Measurements from ENCODE around the gene AUH.
A peak's percentile ranks its signal among the peaks of the same experiment; 100 is the strongest.

Gene AUH

DNA sequence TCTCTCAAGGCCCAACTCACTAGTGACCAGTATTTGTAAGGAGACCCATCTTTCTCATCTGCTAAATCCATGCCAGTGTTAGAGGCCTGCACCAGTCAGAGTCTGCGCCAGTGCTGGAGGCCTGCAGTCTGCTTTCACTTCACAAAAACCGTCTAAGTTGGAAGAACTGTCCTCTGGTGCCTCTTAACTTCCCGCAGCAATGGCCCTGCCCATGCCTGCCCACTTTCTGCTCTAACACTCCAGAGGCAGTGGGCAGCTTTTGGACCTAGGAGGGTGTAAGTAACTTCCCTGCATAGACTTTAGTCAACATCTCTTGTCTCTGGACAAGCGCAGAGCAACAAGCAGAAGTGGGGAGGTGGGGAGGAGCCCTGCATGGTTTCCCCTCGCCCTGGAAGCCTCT is 152.9 kb downstream of the AUH start:
- Histone ChIP-seq H3K27ac (no peak overlapping the region), H3K4me1 (ENCODE audit: low read depth, poor library complexity, severe bottlenecking) (peaks cover 36% of the 10 kb centered on the region)
- TF ChIP-seq, protein P1, sequence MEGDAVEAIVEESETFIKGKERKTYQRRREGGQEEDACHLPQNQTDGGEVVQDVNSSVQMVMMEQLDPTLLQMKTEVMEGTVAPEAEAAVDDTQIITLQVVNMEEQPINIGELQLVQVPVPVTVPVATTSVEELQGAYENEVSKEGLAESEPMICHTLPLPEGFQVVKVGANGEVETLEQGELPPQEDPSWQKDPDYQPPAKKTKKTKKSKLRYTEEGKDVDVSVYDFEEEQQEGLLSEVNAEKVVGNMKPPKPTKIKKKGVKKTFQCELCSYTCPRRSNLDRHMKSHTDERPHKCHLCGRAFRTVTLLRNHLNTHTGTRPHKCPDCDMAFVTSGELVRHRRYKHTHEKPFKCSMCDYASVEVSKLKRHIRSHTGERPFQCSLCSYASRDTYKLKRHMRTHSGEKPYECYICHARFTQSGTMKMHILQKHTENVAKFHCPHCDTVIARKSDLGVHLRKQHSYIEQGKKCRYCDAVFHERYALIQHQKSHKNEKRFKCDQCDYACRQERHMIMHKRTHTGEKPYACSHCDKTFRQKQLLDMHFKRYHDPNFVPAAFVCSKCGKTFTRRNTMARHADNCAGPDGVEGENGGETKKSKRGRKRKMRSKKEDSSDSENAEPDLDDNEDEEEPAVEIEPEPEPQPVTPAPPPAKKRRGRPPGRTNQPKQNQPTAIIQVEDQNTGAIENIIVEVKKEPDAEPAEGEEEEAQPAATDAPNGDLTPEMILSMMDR (conservative IDR thresholded peaks at IDR 0.05; ENCODE audit: low read depth, low read length): no peak

DNA sequence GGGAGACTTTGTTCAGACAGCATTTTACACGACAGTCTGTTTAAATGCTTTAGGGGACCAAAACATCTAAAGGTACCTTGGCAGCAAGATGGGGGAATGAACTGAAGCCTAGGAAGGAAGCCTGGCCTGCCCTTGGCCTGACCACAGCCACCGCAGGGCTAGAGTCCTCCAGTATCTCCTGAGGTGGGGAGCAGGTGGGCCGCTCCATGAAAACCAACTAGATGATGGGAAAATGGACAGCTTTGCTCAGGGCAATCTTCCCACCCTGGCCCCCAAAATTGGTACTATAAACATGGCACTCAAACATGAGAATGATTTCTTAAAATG is 153.3 kb downstream of the AUH start:
- no peak overlapping the region for H3K4me3 ChIP-seq (IDR thresholded peaks at IDR 0.05; ENCODE audit: insufficient read depth, low read depth, low read length)
- peaks cover 36% of the 10 kb centered on the region for H3K4me1 ChIP-seq (ENCODE audit: low read depth, poor library complexity, severe bottlenecking)
- H3K9ac ChIP-seq: no peak overlapping the region
- peaks cover 5% of the 10 kb centered on the region; the same call in 1 of the 2 replicates for H3K27me3 ChIP-seq (ENCODE audit: insufficient read depth, low read depth)
- no peaks in the 10 kb centered on the region for H4K20me1 ChIP-seq (ENCODE audit: insufficient read depth)
- no peaks in the 10 kb centered on the region for H3K36me3 ChIP-seq (ENCODE audit: insufficient read depth)
- H3K4me2 ChIP-seq: peak overlapping the region; percentile 74
- no peak overlapping the region for H2AFZ ChIP-seq (ENCODE audit: low read depth)
- TF ChIP-seq, protein P1 (conservative IDR thresholded peaks at IDR 0.05; ENCODE audit: low read depth, low read length): no peak
- H3K27ac ChIP-seq: no peak overlapping the region
- H3K79me2 ChIP-seq (ENCODE audit: insufficient read depth, low read depth): no peaks in the 10 kb centered on the region

More for the DNA sequence above, 152.9 kb downstream of the AUH start:
- H3K36me3 ChIP-seq (ENCODE audit: insufficient read depth): no peaks in the 10 kb centered on the region
- no peak overlapping the region for H2AFZ ChIP-seq (ENCODE audit: low read depth)
- H3K27me3 ChIP-seq (ENCODE audit: insufficient read depth, low read depth): peaks cover 5% of the 10 kb centered on the region; the same call in 1 of the 2 replicates
- H3K9ac ChIP-seq: no peak overlapping the region
- no peaks in the 10 kb centered on the region for H4K20me1 ChIP-seq (ENCODE audit: insufficient read depth)
- H3K79me2 ChIP-seq (ENCODE audit: insufficient read depth, low read depth): no peaks in the 10 kb centered on the region
- H3K4me3 ChIP-seq (IDR thresholded peaks at IDR 0.05; ENCODE audit: insufficient read depth, low read depth, low read length): no peak overlapping the region
- no peak overlapping the region for H3K4me2 ChIP-seq

DNA sequence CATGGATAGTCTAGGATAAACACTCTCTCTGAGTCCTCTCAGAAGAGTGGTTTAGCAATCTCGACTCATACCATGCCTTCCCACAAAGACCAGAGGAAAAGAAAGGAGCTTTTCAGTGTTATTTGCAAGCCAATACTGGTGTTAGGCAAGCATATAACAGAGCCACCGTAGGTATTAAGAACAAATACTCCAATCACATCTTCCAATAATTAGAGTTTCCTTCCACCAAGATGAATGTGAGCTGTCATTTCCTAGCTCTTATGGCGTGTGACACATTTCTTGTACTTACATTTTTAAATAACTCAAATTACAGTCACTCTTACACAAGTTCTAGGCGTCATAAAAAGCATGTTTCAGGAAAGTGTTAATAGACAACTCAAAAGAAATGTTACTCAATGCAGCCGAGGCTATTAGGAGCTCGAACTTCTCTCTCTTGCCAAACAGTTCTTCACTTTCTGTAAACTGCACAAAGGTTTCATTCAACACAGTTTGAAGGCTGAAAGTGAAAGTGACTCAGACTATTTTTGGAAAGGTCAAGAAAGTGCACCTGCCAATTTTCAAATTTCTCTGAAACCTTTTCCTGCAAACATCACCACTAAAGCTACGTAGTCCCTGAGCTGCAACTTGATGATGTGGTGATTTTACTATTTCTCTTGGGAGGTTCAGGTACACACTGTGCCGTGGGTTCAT is 153.8 kb downstream of the AUH start:
- Histone ChIP-seq H3K4me1 (ENCODE audit: low read depth, poor library complexity, severe bottlenecking) (peaks cover 36% of the 10 kb centered on the region), H3K27ac (no peak overlapping the region), H3K4me2 (peak overlapping the region; percentile 74), H2AFZ (ENCODE audit: low read depth) (no peak overlapping the region), H3K9ac (no peak overlapping the region), H3K36me3 (ENCODE audit: insufficient read depth) (no peaks in the 10 kb centered on the region), H4K20me1 (ENCODE audit: insufficient read depth) (no peaks in the 10 kb centered on the region), H3K79me2 (ENCODE audit: insufficient read depth, low read depth) (no peaks in the 10 kb centered on the region), H3K27me3 (ENCODE audit: insufficient read depth, low read depth) (peaks cover 5% of the 10 kb centered on the region; the same call in 1 of the 2 replicates), H3K4me3 (IDR thresholded peaks at IDR 0.05; ENCODE audit: insufficient read depth, low read depth, low read length) (no peak overlapping the region)
- TF ChIP-seq, protein P1 (conservative IDR thresholded peaks at IDR 0.05; ENCODE audit: low read depth, low read length): no peak

DNA sequence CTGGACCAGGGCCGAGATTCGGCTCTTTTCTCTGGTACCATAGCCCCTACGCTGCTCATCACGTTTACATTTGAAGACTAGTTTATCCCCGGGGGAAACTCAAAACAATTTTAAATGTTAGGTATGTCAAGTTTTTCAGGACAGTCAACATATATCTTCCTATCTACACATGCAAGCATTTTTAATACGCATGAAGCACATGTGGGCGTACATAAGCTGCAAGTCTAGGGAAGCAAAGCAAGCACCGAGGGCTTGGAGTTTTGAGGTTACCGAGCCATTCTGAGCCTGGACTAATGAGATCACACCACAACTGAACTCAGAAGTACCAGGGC is 154.4 kb downstream of the AUH start:
- H3K9ac ChIP-seq: no peak overlapping the region
- peaks cover 36% of the 10 kb centered on the region for H3K4me1 ChIP-seq (ENCODE audit: low read depth, poor library complexity, severe bottlenecking)
- H3K27ac ChIP-seq: no peak overlapping the region
- H3K4me2 ChIP-seq: peak overlapping the region; percentile 74
- H3K4me3 ChIP-seq (IDR thresholded peaks at IDR 0.05; ENCODE audit: insufficient read depth, low read depth, low read length): no peak overlapping the region
- H4K20me1 ChIP-seq (ENCODE audit: insufficient read depth): no peaks in the 10 kb centered on the region
- peaks cover 5% of the 10 kb centered on the region; the same call in 1 of the 2 replicates for H3K27me3 ChIP-seq (ENCODE audit: insufficient read depth, low read depth)
- TF ChIP-seq, protein P1 (conservative IDR thresholded peaks at IDR 0.05; ENCODE audit: low read depth, low read length): no peak
- H3K79me2 ChIP-seq (ENCODE audit: insufficient read depth, low read depth): no peaks in the 10 kb centered on the region
- H3K36me3 ChIP-seq (ENCODE audit: insufficient read depth): no peaks in the 10 kb centered on the region
- H2AFZ ChIP-seq (ENCODE audit: low read depth): no peak overlapping the region
